Measurements from ENCODE around the gene ADAM12. TPM values are rescaled to one million over a fixed set of nuclear protein-coding genes. Genes with fewer than 3 reads are reported as not detected.

ADAM12 gene
- total RNA-seq, 1 experiment from 2014 or later, result 0.24 TPM

GRCh38 chr10:126332576-126332975 lies 55.7 kb downstream of the ADAM12 start:
- Histone ChIP-seq H3K23ac (ENCODE audit: insufficient read length, low read depth, low read length) (no peak overlapping the region), H3K23me2 (ENCODE audit: insufficient read length, low read depth, low read length, poor library complexity, severe bottlenecking) (no peaks in the 10 kb centered on the region), H4K20me1 (ENCODE audit: control insufficient read depth, insufficient read depth, insufficient read length) (no peaks in the 10 kb centered on the region), H3K14ac (ENCODE audit: insufficient read depth, low read length) (no peak overlapping the region), H3K4me2 (ENCODE audit: insufficient read depth, insufficient read length, low read length) (no peak overlapping the region), H3K18ac (ENCODE audit: insufficient read length, low read depth, low read length) (no peak overlapping the region), H3K4me1 (ENCODE audit: insufficient read depth, low read length) (no peaks in the 10 kb centered on the region), H3K4ac (ENCODE audit: low read depth, low read length) (no peak overlapping the region), H2BK120ac (ENCODE audit: low read depth, low read length, poor library complexity, severe bottlenecking) (no peak overlapping the region), H3K27me3 (ENCODE audit: insufficient read depth, low read length) (0 out of 2 replicates have a peak, but pooled peaks cover 2% of the 10 kb centered on the region), H4K8ac (replicated peaks; ENCODE audit: insufficient read length, low read depth, low read length) (no peak overlapping the region), H4K91ac (ENCODE audit: insufficient read length, low read depth, low read length) (no peak overlapping the region), H2BK12ac (ENCODE audit: insufficient read length, low read depth, low read length) (no peak overlapping the region), H2AFZ (ENCODE audit: low read length) (no peak overlapping the region), H3K9me3 (ENCODE audit: control insufficient read depth, low read depth, low read length) (no peaks in the 10 kb centered on the region), H2BK20ac (ENCODE audit: low read depth, low read length, poor library complexity, severe bottlenecking) (no peak overlapping the region), H3K9ac (ENCODE audit: extremely low read depth, insufficient read length, low read length) (no peak overlapping the region), H3T11ph (ENCODE audit: low read length) (no peak overlapping the region), H3K79me2 (ENCODE audit: insufficient read depth, low read length) (no peaks in the 10 kb centered on the region), H2AK5ac (ENCODE audit: insufficient read length, low read length) (no peak overlapping the region), H3K56ac (ENCODE audit: insufficient read length, low read depth, low read length) (no peak overlapping the region), H2BK5ac (ENCODE audit: insufficient read length, low read length) (no peak overlapping the region), H3K79me1 (ENCODE audit: insufficient read depth, low read depth, low read length, poor library complexity, severe bottlenecking) (no peaks in the 10 kb centered on the region), H4K5ac (ENCODE audit: insufficient read length, low read depth, low read length) (no peak overlapping the region), H2BK15ac (ENCODE audit: low read depth, low read length) (no peak overlapping the region), H3K27ac (ENCODE audit: insufficient read length, low read depth, low read length) (no peak overlapping the region)
- H3K36me3 Mint-ChIP-seq (ENCODE audit: insufficient read depth in 1 of 3, low read depth in 3 of 3), result no peaks in the 10 kb centered on the region
- no peak for TF ChIP-seq CTCF (conservative IDR thresholded peaks at IDR 0.05)
- H3K9me3 Mint-ChIP-seq, result no peaks in the 10 kb centered on the region
- H3K27ac Mint-ChIP-seq, result no peak overlapping the region
- no peak for DNase-seq
- no CpG with 5 or more reads among the region's 14 CpGs for WGBS (ENCODE audit: extremely low coverage, insufficient read length, low lambda C conversion rate)
- H3K4me3 Mint-ChIP-seq, result no peak overlapping the region
- H3K4me1 Mint-ChIP-seq, result 0 out of 4 replicates have a peak, but pooled peaks cover 0 to 4% of the 10 kb centered on the region in 2 experiments
- peaks cover 6% of the 10 kb centered on the region; the same call in 1 of the 2 replicates for H3K27me3 Mint-ChIP-seq (ENCODE audit: low read depth)

All from H9 (cell line).